Calu3 (cell line): ENCODE measurements around the gene PODXL2. TPM values are rescaled to one million over a fixed set of nuclear protein-coding genes. Genes with fewer than 3 reads are reported as not detected.

ENCODE experiments used
- BruUV-seq: library from RNA; stranded (reverse); fragments of 400-500 nt; replicated peaks from 2 replicates; lab custom pipeline; 2021; lab: Mats Ljungman, UMichigan
- CTCF ChIA-PET: fragments of 300-600 bp; sonication (Branson Sonifier 250); formaldehyde crosslinking; loops from one replicate; lab custom pipeline; 2022; ENCODE audit warnings: antibody characterized with exemption; lab: Charles Lee
- DNase-seq: peaks from one replicate; pipeline ENCODE4 v3.0.0; 2022
- H3K27ac Mint-ChIP-seq: one replicate; pipeline ENCODE4 v1.8.0; 2022; ENCODE audit warnings: mixed read lengths; ENCODE audit not compliant: unreplicated experiment
- H3K27me3 Mint-ChIP-seq: one replicate; pipeline ENCODE4 v1.8.0; 2022; ENCODE audit warnings: mixed read lengths; ENCODE audit not compliant: unreplicated experiment
- H3K36me3 Mint-ChIP-seq: one replicate; pipeline ENCODE4 v1.8.0; 2022; ENCODE audit warnings: mild to moderate bottlenecking, moderate library complexity, mixed read lengths; ENCODE audit not compliant: insufficient read depth, unreplicated experiment
- H3K4me1 Mint-ChIP-seq: one replicate; pipeline ENCODE4 v1.8.0; 2022; ENCODE audit warnings: mild to moderate bottlenecking, low read depth, mixed read lengths; ENCODE audit not compliant: unreplicated experiment
- H3K4me3 Mint-ChIP-seq: one replicate; pipeline ENCODE4 v1.8.0; 2022; ENCODE audit warnings: mild to moderate bottlenecking, low read depth, moderate library complexity, mixed read lengths; ENCODE audit not compliant: unreplicated experiment
- H3K9me3 Mint-ChIP-seq: one replicate; pipeline ENCODE4 v1.8.0; 2022; ENCODE audit warnings: low read depth, mixed read lengths; ENCODE audit not compliant: unreplicated experiment
- CTCF ChIP-seq: fragments of 200-600 bp; IDR thresholded peaks from one replicate; pipeline ENCODE4 v1.8.0; 2022; ENCODE audit warnings: antibody characterized with exemption; ENCODE audit not compliant: unreplicated experiment
- intact Hi-C: fragments of 100-400 bp; cut with micrococcal nuclease; formaldehyde crosslinking; loops from one replicate; pipeline ENCODE4 v1.10.0; 2022; ENCODE audit not compliant: unreplicated experiment
- total RNA-seq: library from RNA; stranded (reverse); gene quantifications from 2 replicates; pipeline ENCODE4 v1.2.3, GENCODE V29; 2022

Gene PODXL2
- total RNA-seq, 1 experiment from 2014 or later, result 36.1 TPM

GRCh38 chr3:127677541-127678314, 48.7 kb downstream of the PODXL2 start:
- intact Hi-C loops, result no loop called here
- DNase-seq, result no peak
- Mint-ChIP-seq H3K4me3 (no peak overlapping the region), H3K4me1 (peaks cover 13% of the 10 kb centered on the region), H3K27me3 (no peaks in the 10 kb centered on the region), H3K27ac (no peak overlapping the region), H3K36me3 (peaks cover 23% of the 10 kb centered on the region), H3K9me3 (no peaks in the 10 kb centered on the region)
- TF ChIP-seq CTCF, result no peak
- BruUV-seq, result no TSS peak
- CTCF ChIA-PET, result no interaction called here

- BruUV-seq, result no TSS peak
- intact Hi-C loops, result no loop called here
- Mint-ChIP-seq H3K27me3 (no peaks in the 10 kb centered on the region), H3K36me3 (peaks cover 18% of the 10 kb centered on the region), H3K4me1 (peaks cover 12% of the 10 kb centered on the region), H3K4me3 (no peak overlapping the region), H3K9me3 (no peaks in the 10 kb centered on the region), H3K27ac (no peak overlapping the region)
- DNase-seq, result no peak
- no peak for TF ChIP-seq CTCF
- CTCF ChIA-PET, result no interaction called here
Observed at GRCh38 chr3:127678315-127678599, 49.3 kb downstream of the PODXL2 start.

GRCh38 chr3:127678611-127679533, 49.9 kb downstream of the PODXL2 start:
- no TSS peak for BruUV-seq

More at GRCh38 chr3:127678611-127679533, 49.9 kb downstream of the PODXL2 start:
- no peak overlapping the region for H3K27ac Mint-ChIP-seq
- H3K27me3 Mint-ChIP-seq, result no peaks in the 10 kb centered on the region
- CTCF ChIA-PET, result interaction anchor here (0.5 to 0.7 kb wide), 2 partner anchors 19 to 131 kb away, joined by 3 read pairs; no protein-coding TSS in a partner anchor
- no peak overlapping the region for H3K4me3 Mint-ChIP-seq
- intact Hi-C loops, result no loop called here
- H3K9me3 Mint-ChIP-seq, result no peaks in the 10 kb centered on the region
- no peak for TF ChIP-seq CTCF
- no peak for DNase-seq
- peaks cover 6% of the 10 kb centered on the region for H3K4me1 Mint-ChIP-seq
- H3K36me3 Mint-ChIP-seq, result peaks cover 12% of the 10 kb centered on the region
